CD4-positive, CD25-positive, alpha-beta regulatory T cell (primary cell): ENCODE data around the gene EMX2. TPM values are rescaled to one million over a fixed set of nuclear protein-coding genes. Genes with fewer than 3 reads are reported as not detected.
"Not testable (repeated sequence)": the region's sequence is repeated elsewhere in the genome, so short reads cannot be mapped to it uniquely, and the experiment has no call there.

Experiments
- ATAC-seq, 2 donors: fragments of 150-1000 bp; cut with Tn5 transposase; one replicate each; pipeline ENCODE4 v1.10.0; 2021; ENCODE audit warnings: low read depth in 2 of 2, moderate number of reproducible peaks in 2 of 2, moderate library complexity in 1 of 2
- DNase-seq, 3 donors: peaks; one replicate each; pipeline versions ENCODE4 v3.0.0 to v3.0.0-alpha.2; 2012 to 2022; ENCODE audit warnings: mixed read lengths in 1 of 3
- H3K27ac ChIP-seq: one replicate; pipeline ENCODE4 v1.7.0; 2013; ENCODE audit warnings: mild to moderate bottlenecking, low read length; ENCODE audit not compliant: insufficient read depth, poor library complexity, severe bottlenecking
- H3K27me3 ChIP-seq: one replicate; pipeline ENCODE4 v1.7.0; 2013; ENCODE audit warnings: low read length; ENCODE audit not compliant: control insufficient read depth, insufficient read depth
- H3K36me3 ChIP-seq: one replicate; pipeline ENCODE4 v1.7.0; 2013; ENCODE audit warnings: mild to moderate bottlenecking, low read length, moderate library complexity; ENCODE audit not compliant: control insufficient read depth, insufficient read depth
- H3K4me1 ChIP-seq: 2 replicates; pipeline ENCODE4 v1.7.0; 2013; ENCODE audit warnings: mild to moderate bottlenecking, low read length; ENCODE audit not compliant: insufficient read depth, control insufficient read depth, poor library complexity, severe bottlenecking
- H3K4me3 ChIP-seq: one replicate; pipeline ENCODE4 v1.7.0; 2013; ENCODE audit warnings: low read depth, mild to moderate bottlenecking, low read length, moderate library complexity
- H3K9me3 ChIP-seq, 2 experiments: 1 replicate in 1 of 2; 2 replicates in 1 of 2; pipeline ENCODE4 v1.7.0; 2013; ENCODE audit warnings: low read length in 2 of 2, mild to moderate bottlenecking in 1 of 2, moderate library complexity in 1 of 2; ENCODE audit not compliant: control insufficient read depth in 2 of 2
- H3K27ac Mint-ChIP-seq, 3 donors: one replicate each; pipeline ENCODE4 v1.8.0; 2020 to 2022; ENCODE audit warnings: mild to moderate bottlenecking in 3 of 3, mixed read lengths in 3 of 3, moderate library complexity in 2 of 3
- H3K27me3 Mint-ChIP-seq: one replicate; pipeline ENCODE4 v1.8.0; 2022; ENCODE audit warnings: mild to moderate bottlenecking, mixed read lengths
- H3K36me3 Mint-ChIP-seq: one replicate; pipeline ENCODE4 v1.8.0; 2020; ENCODE audit warnings: mixed read lengths
- H3K4me1 Mint-ChIP-seq, 4 donors: one replicate each; pipeline ENCODE4 v1.8.0; 2020 to 2022; ENCODE audit warnings: mixed read lengths in 4 of 4, mild to moderate bottlenecking in 1 of 4
- H3K4me3 Mint-ChIP-seq, 4 donors: one replicate each; pipeline ENCODE4 v1.8.0; 2020 to 2022; ENCODE audit warnings: mild to moderate bottlenecking in 4 of 4, mixed read lengths in 4 of 4, moderate library complexity in 3 of 4
- H3K9me3 Mint-ChIP-seq, 7 donors: one replicate each; pipeline ENCODE4 v1.8.0; 2020 to 2022; ENCODE audit warnings: mixed read lengths in 7 of 7, mild to moderate bottlenecking in 3 of 7, moderate library complexity in 2 of 7
- polyA plus RNA-seq, 4 donors: library from polyadenylated mRNA; unstranded; fragments of 300-500 nt; fragmentation: Illumina TruSeq; gene quantifications; one replicate each; pipeline ENCODE4 v1.2.3, GENCODE V29; 2021
- total RNA-seq: library from RNA; stranded (reverse); gene quantifications from one replicate; pipeline ENCODE4 v1.2.3, GENCODE V29; 2022

Gene EMX2
- total and polyA plus RNA-seq, 5 donors from 2014 or later, result not detected

DNA sequence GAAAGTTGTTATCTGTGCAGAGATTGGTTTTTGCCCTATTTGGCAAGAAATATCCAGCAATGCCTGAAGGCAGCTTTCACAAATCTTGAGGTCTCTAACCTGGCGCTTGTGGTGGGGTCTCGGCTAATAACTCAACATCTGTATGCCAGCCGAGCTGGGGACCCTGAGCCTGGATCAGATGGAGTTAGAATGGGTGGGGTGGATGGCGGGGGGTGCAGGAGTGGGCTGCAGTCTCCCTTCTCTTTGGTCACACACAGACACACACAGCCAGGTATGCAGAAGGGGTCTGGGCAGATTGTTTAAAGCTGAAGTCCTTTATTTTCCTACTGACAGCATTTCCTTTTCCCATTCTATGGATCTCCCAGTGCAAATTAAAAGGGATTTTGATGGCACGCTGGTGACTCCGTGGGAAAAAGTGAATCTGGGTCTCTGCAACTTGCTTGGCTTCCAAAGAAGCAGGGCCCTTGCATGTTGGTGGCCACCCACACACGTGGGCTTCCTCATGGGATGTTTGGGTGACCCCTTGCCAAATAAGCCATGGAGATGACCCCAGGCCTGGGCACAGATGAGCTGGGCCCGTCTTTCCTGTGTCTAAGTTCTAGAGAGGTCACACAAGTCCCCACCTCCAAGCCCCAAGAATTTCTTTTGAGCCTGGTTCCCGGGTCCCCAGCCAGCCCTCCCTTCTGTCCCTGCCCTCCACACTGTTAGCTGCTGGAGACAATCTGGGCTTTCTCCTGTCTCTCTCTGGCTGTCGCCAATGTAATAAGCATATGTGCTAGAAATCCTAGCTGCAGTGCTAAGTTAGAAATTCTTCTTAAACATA lies 39.9 kb upstream of the EMX2 start:
- peaks cover 22% of the 10 kb centered on the region for H3K27me3 Mint-ChIP-seq
- no peaks in the 10 kb centered on the region for H3K27me3 ChIP-seq
- H3K9me3 Mint-ChIP-seq, result no peaks in the 10 kb centered on the region
- H3K27ac ChIP-seq, result no peak overlapping the region
- H3K36me3 Mint-ChIP-seq, result no peaks in the 10 kb centered on the region
- ATAC-seq (no peak), DNase-seq (no peak)
- no peaks in the 10 kb centered on the region for H3K4me1 Mint-ChIP-seq
- H3K27ac Mint-ChIP-seq, result peak overlapping the region in 1 of 3 donors; percentile 31
- H3K9me3 ChIP-seq, result no peaks in the 10 kb centered on the region
- H3K4me3 Mint-ChIP-seq, result no peak overlapping the region
- H3K4me1 ChIP-seq, result no peaks in the 10 kb centered on the region
- H3K4me3 ChIP-seq, result no peak overlapping the region
- no peaks in the 10 kb centered on the region for H3K36me3 ChIP-seq

DNA sequence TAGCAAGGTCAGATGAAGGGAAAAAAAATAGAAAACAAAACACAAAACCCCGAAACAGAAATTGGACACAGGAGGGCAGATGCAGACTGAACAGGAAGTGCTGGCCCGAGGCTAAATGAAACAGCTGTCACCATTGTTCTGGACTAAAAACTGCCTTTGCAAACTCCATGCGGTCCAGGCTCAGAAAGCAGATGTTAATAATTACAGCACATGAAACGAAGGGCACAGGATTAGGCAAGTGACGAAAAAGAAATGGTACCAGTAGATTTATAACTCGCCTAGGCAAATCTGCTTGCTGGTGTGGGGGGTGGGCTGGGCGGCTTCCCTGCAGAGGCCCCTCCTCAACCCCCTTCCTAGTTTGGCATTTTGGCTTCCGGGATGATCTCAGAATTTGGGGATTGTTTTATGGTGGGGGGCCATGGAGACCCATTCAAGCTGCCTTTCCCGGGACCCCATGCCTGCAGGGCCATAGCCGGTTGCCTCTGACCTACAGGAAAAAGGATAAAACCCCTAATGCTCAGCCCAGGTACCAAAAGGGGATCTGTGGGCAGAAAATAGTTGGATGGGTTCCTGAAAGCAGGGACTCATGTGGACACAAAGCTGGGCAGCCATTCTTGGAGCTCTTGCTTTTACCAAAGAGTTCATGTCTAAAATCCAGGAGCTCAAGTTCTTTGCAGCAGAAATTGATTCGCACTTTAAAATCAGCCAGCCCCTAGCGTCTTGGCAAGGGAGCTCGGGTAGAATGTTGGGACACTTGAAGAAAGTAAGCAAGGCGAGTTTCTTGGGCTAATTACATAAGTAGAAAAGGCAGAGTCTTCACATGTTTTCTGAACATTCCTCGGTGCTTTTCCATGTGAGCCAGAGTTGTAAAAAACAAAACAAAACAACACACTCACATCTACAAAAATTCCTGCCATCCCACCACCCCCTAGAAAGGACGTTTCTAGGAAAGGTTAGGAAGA lies 39.0 kb upstream of the EMX2 start:
- Histone ChIP-seq H3K27ac (no peak overlapping the region), H3K36me3 (no peaks in the 10 kb centered on the region), H3K9me3 (no peaks in the 10 kb centered on the region), H3K27me3 (no peaks in the 10 kb centered on the region), H3K4me1 (no peaks in the 10 kb centered on the region), H3K4me3 (no peak overlapping the region)
- H3K36me3 Mint-ChIP-seq, result no peaks in the 10 kb centered on the region
- H3K27me3 Mint-ChIP-seq, result peaks cover 22% of the 10 kb centered on the region
- H3K9me3 Mint-ChIP-seq, result no peaks in the 10 kb centered on the region
- ATAC-seq (no peak), DNase-seq (no peak)
- no peak overlapping the region for H3K27ac Mint-ChIP-seq
- no peaks in the 10 kb centered on the region for H3K4me1 Mint-ChIP-seq
- no peak overlapping the region for H3K4me3 Mint-ChIP-seq

DNA sequence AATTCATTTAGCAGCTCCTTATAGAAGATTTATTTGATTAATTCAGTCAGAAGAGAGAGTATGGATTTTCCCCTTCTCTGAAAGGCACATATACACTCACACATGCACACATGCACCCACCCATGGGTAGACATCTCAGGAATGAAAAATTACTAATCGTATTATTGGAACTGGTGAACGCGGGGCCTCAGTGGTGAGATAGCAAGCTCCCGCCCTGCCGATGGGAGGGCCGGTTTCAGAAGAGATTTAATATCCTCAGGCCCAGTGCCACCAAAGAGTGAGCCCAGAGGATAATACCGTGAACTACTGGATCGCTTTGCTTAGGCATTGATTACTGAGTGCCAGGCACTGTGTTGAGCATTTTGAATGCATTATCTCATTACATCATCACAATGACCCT lies 38.0 kb upstream of the EMX2 start:
- ATAC-seq, result no peak
- no peak overlapping the region for H3K27ac Mint-ChIP-seq

DNA sequence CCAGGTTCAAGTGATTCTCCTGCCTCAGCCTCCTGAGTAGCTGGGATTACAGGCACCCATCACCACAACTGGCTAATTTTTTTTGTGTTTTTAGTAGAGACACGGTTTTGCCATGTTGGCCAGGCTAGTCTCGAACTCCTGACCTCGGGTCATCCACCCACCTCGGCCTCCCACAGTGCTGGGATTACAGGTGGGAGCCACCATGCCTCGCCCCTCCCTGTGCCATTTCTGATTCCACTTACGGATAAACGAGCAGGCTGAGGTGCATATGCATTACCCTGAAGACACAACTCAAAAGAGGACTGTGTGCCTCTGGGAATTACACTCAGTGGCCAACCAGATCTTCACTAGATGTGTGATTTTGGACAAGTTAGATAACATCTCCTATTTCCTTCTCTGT lies 35.5 kb upstream of the EMX2 start:
- not testable (repeated sequence) for H3K4me1 Mint-ChIP-seq, H3K27ac Mint-ChIP-seq, H3K27me3 ChIP-seq, H3K27ac ChIP-seq, H3K36me3 Mint-ChIP-seq, ATAC-seq, H3K36me3 ChIP-seq, DNase-seq, H3K4me1 ChIP-seq, H3K4me3 ChIP-seq, H3K9me3 Mint-ChIP-seq, H3K9me3 ChIP-seq, H3K4me3 Mint-ChIP-seq
- peaks cover 15% of the 10 kb centered on the region for H3K27me3 Mint-ChIP-seq

More for the DNA sequence above, 38.0 kb upstream of the EMX2 start:
- no peaks in the 10 kb centered on the region for H3K9me3 ChIP-seq
- H3K4me1 ChIP-seq, result no peaks in the 10 kb centered on the region
- no peak overlapping the region for H3K4me3 ChIP-seq
- Mint-ChIP-seq H3K4me1 (no peaks in the 10 kb centered on the region), H3K4me3 (no peak overlapping the region), H3K36me3 (no peaks in the 10 kb centered on the region), H3K27me3 (peaks cover 15% of the 10 kb centered on the region), H3K9me3 (no peaks in the 10 kb centered on the region)
- no peak for DNase-seq
- no peaks in the 10 kb centered on the region for H3K36me3 ChIP-seq
- H3K27ac ChIP-seq, result no peak overlapping the region
- H3K27me3 ChIP-seq, result no peaks in the 10 kb centered on the region

DNA sequence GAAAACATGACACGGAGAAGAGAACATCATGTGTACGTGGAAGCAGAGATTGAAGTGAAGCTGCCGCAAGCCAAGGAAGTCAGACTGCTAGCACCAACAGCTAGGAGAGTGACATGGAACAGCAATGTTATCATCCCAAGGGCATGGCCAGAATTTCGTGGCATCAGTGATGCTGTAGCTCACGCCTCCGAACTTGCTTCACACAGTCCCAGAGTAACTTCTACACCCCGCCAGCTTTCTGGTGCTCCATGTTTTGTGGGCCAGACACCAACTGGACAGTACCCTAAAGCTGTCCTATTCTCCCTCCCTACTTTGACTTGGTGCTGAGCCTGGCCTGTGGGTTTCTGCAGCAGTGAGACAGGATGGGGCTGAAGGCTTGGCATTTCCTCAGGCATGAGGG lies 33.0 kb upstream of the EMX2 start:
- Histone ChIP-seq H3K4me1 (no peaks in the 10 kb centered on the region), H3K27ac (no peak overlapping the region), H3K36me3 (no peaks in the 10 kb centered on the region), H3K27me3 (no peaks in the 10 kb centered on the region), H3K4me3 (no peak overlapping the region), H3K9me3 (no peaks in the 10 kb centered on the region)
- Mint-ChIP-seq H3K27me3 (peaks cover 14% of the 10 kb centered on the region), H3K4me1 (no peaks in the 10 kb centered on the region), H3K4me3 (peak overlapping the region in 1 of 4 donors; percentile 39), H3K9me3 (peaks cover 0 to 2% (median 0%) of the 10 kb centered on the region in 7 donors), H3K36me3 (no peaks in the 10 kb centered on the region), H3K27ac (no peak overlapping the region)
- ATAC-seq, result no peak
- DNase-seq, result no peak

DNA sequence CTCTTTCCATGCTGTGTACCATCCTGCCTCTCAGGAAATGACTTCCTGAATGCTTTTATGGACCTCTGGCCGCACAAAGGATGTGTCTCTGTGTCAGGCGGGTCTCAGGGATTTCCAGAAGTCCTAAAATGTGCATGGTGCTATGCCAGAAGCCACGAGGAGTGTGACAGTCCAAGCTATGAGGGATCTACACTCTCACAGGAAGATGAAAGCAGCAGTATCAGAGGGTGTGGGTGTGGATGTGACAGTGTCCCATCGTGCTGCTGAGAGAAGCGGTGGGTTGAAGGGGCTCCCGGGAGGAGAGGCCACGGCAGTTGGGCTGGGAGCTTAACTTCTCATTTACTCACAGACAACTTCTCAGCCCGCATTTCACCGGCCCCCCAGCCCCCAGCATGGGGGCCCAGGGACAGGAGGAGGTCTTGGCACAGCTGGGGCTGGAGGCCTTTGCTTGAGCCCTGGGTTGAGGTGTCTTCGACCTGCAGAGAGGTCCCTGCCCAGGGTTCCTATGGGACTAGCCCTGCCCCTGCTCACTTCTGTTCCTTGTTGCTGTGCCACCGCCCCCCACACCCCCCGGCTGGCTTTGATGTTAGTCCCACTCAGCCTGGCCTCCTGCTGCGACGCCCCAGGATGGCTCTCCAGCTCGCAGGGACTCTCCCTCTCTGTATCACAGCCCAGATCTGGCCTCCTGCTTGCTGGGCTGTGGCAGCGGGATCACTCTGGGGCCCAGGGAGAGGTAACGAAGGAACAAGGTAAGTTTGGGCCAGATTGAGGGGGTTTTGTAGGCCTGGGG lies 30.8 kb upstream of the EMX2 start:
- Histone ChIP-seq H3K36me3 (no peaks in the 10 kb centered on the region), H3K27ac (no peak overlapping the region), H3K4me3 (no peak overlapping the region), H3K27me3 (no peaks in the 10 kb centered on the region), H3K9me3 (no peaks in the 10 kb centered on the region), H3K4me1 (no peaks in the 10 kb centered on the region)
- no peak for DNase-seq
- H3K9me3 Mint-ChIP-seq, result peaks cover 0 to 2% (median 0%) of the 10 kb centered on the region in 7 donors
- H3K27ac Mint-ChIP-seq, result no peak overlapping the region
- peaks cover 0 to 4% (median 0%) of the 10 kb centered on the region in 4 donors for H3K4me1 Mint-ChIP-seq
- H3K27me3 Mint-ChIP-seq, result peaks cover 21% of the 10 kb centered on the region
- no peak overlapping the region for H3K4me3 Mint-ChIP-seq
- peak in 1 of 2 donors; percentile 14 for ATAC-seq
- no peaks in the 10 kb centered on the region for H3K36me3 Mint-ChIP-seq

DNA sequence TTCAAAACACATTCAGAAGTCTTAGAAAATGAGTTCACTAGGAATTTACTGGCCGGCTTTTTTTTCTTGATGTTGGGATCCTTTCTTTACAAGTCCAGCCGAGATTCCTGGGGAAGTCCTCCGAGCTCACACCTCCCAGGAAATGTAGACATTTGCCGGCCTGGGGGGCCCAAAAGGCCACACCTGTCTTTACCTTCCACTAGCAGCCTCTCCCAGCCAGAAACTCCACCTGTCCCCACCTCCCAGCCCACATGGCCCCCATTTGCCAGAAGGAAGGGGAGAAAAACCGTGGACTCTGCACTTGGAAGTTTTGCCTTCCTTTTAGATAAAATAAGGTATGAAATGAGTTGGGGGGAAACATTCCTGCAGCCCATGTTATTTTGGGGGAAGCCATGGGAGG lies 27.6 kb upstream of the EMX2 start:
- Histone ChIP-seq H3K27me3 (peaks cover 2% of the 10 kb centered on the region), H3K9me3 (no peaks in the 10 kb centered on the region), H3K36me3 (no peaks in the 10 kb centered on the region), H3K4me3 (no peak overlapping the region), H3K27ac (no peak overlapping the region), H3K4me1 (no peaks in the 10 kb centered on the region)
- Mint-ChIP-seq H3K9me3 (peaks cover 0 to 5% (median 0%) of the 10 kb centered on the region in 7 donors), H3K27ac (no peak overlapping the region), H3K27me3 (peaks cover 35% of the 10 kb centered on the region), H3K36me3 (no peaks in the 10 kb centered on the region), H3K4me3 (no peak overlapping the region), H3K4me1 (peaks cover 0 to 4% (median 0%) of the 10 kb centered on the region in 4 donors)
- DNase-seq (no peak), ATAC-seq (no peak)
